ENCODE measurements around the gene HBG2. TPM values are rescaled to one million over a fixed set of nuclear protein-coding genes. Genes with fewer than 3 reads are reported as not detected.

The HBG2 gene
- total and polyA plus RNA-seq, 2 experiments from 2014 or later = not detected

- Histone ChIP-seq H4K20me1 (ENCODE audit: insufficient read depth, poor library complexity, severe bottlenecking) (no peaks in the 10 kb centered on the region), H3K36me3 (replicated peaks; ENCODE audit: insufficient read depth, low read depth) (no peaks in the 10 kb centered on the region), H3K27me3 (no peaks in the 10 kb centered on the region), H3K4me2 (no peak overlapping the region), H2AFZ (no peak overlapping the region), H3K9me2 (replicated peaks; ENCODE audit: insufficient read depth) (no peaks in the 10 kb centered on the region), H3K4me1 (ENCODE audit: insufficient read depth) (no peaks in the 10 kb centered on the region), H3K27ac (no peak overlapping the region), H3K79me2 (no peaks in the 10 kb centered on the region), H3K9me3 (ENCODE audit: low read depth) (no peaks in the 10 kb centered on the region), H3K4me3 (no peak overlapping the region)
- WGBS (ENCODE audit: low lambda C conversion rate, missing lambda C conversion rate) = 89% methylated on average over 4 of the region's 4 CpGs
- TF ChIP-seq CTCF (IDR thresholded peaks at IDR 0.05; ENCODE audit: poor library complexity) (no peak), EZH2 (IDR thresholded peaks at IDR 0.05; ENCODE audit: borderline replicate concordance) (no peak), EZH2phosphoT487 (IDR thresholded peaks at IDR 0.05; ENCODE audit: low read depth, severe bottlenecking, unreplicated experiment) (no peak)
- no peak for DNase-seq (ENCODE audit: low spot score)
Observed at GRCh38 chr11:5243816-5244180, 10.8 kb downstream of the HBG2 start.

- no peaks in the 10 kb centered on the region for H3K9me2 ChIP-seq (replicated peaks; ENCODE audit: insufficient read depth)
- no peak overlapping the region for H3K27ac ChIP-seq
- no peaks in the 10 kb centered on the region for H4K20me1 ChIP-seq (ENCODE audit: insufficient read depth, poor library complexity, severe bottlenecking)
- no peak overlapping the region for H3K4me2 ChIP-seq
- H3K4me1 ChIP-seq (ENCODE audit: insufficient read depth) = no peaks in the 10 kb centered on the region
- no peak overlapping the region for H3K4me3 ChIP-seq
- no peaks in the 10 kb centered on the region for H3K36me3 ChIP-seq (replicated peaks; ENCODE audit: insufficient read depth, low read depth)
- no peak overlapping the region for H2AFZ ChIP-seq
- no peaks in the 10 kb centered on the region for H3K79me2 ChIP-seq
- no peak for DNase-seq (ENCODE audit: low spot score)
- no peaks in the 10 kb centered on the region for H3K9me3 ChIP-seq (ENCODE audit: low read depth)
- H3K27me3 ChIP-seq = no peaks in the 10 kb centered on the region
- TF ChIP-seq CTCF (IDR thresholded peaks at IDR 0.05; ENCODE audit: poor library complexity) = no peak
- TF ChIP-seq EZH2phosphoT487 (IDR thresholded peaks at IDR 0.05; ENCODE audit: low read depth, severe bottlenecking, unreplicated experiment) = no peak
- TF ChIP-seq EZH2 (IDR thresholded peaks at IDR 0.05; ENCODE audit: borderline replicate concordance) = no peak
- WGBS (ENCODE audit: low lambda C conversion rate, missing lambda C conversion rate) = 74% methylated on average over 7 of the region's 7 CpGs
Observed at GRCh38 chr11:5242933-5243815, 11.4 kb downstream of the HBG2 start.

- TF ChIP-seq EZH2 (IDR thresholded peaks at IDR 0.05; ENCODE audit: borderline replicate concordance) (no peak), CTCF (IDR thresholded peaks at IDR 0.05; ENCODE audit: poor library complexity) (no peak), EZH2phosphoT487 (IDR thresholded peaks at IDR 0.05; ENCODE audit: low read depth, severe bottlenecking, unreplicated experiment) (no peak)
- WGBS (ENCODE audit: low lambda C conversion rate, missing lambda C conversion rate) = 88% methylated on average over 2 of the region's 2 CpGs
Observed at GRCh38 chr11:5242208-5242607, 12.4 kb downstream of the HBG2 start.

More at GRCh38 chr11:5242208-5242607, 12.4 kb downstream of the HBG2 start:
- no peaks in the 10 kb centered on the region for H3K4me1 ChIP-seq (ENCODE audit: insufficient read depth)
- no peak overlapping the region for H3K4me3 ChIP-seq
- no peak for DNase-seq (ENCODE audit: low spot score)
- H2AFZ ChIP-seq = no peak overlapping the region
- no peaks in the 10 kb centered on the region for H3K27me3 ChIP-seq
- no peaks in the 10 kb centered on the region for H3K79me2 ChIP-seq
- no peaks in the 10 kb centered on the region for H3K9me3 ChIP-seq (ENCODE audit: low read depth)
- H3K27ac ChIP-seq = no peak overlapping the region
- no peaks in the 10 kb centered on the region for H3K9me2 ChIP-seq (replicated peaks; ENCODE audit: insufficient read depth)
- no peaks in the 10 kb centered on the region for H3K36me3 ChIP-seq (replicated peaks; ENCODE audit: insufficient read depth, low read depth)
- H4K20me1 ChIP-seq (ENCODE audit: insufficient read depth, poor library complexity, severe bottlenecking) = no peaks in the 10 kb centered on the region
- H3K4me2 ChIP-seq = no peak overlapping the region
